Astrocyte (in vitro differentiated cells and primary cell): ENCODE measurements around the gene FTSJ1. TPM values are rescaled to one million over a fixed set of nuclear protein-coding genes. Genes with fewer than 3 reads are reported as not detected.
"Not testable (repeated sequence)": the region's sequence is repeated elsewhere in the genome, so short reads cannot be mapped to it uniquely, and the experiment has no call there.

Experiments
- DNase-seq: peaks from one replicate; pipeline ENCODE4 v3.0.0-alpha.2; 2010; ENCODE audit warnings: low read depth
- FAIRE-seq: peaks from 2 replicates; lab custom pipeline; 2011; peaks lifted over from hg19 to GRCh38; lab: Jason Lieb, UNC
- H2AFZ ChIP-seq: 2 replicates; pipeline ENCODE4 v1.6.0; 2012; ENCODE audit warnings: low read depth, low read length, inconsistent platforms
- H3K27ac ChIP-seq: 2 replicates; pipeline ENCODE4 v1.5.1; 2011; ENCODE audit warnings: low read depth, low read length, inconsistent platforms
- H3K27me3 ChIP-seq: 2 replicates; pipeline ENCODE4 v1.6.0; 2011; ENCODE audit warnings: low read length, inconsistent platforms; ENCODE audit not compliant: insufficient read depth
- H3K36me3 ChIP-seq: 2 replicates; pipeline ENCODE4 v1.5.1; 2011; ENCODE audit warnings: low read length, inconsistent platforms; ENCODE audit not compliant: insufficient read depth
- H3K4me1 ChIP-seq: 2 replicates; pipeline ENCODE4 v1.5.1; 2011; ENCODE audit warnings: low read length, inconsistent platforms; ENCODE audit not compliant: insufficient read depth
- H3K4me2 ChIP-seq: 2 replicates; pipeline ENCODE4 v1.6.0; 2012; ENCODE audit warnings: low read length, inconsistent platforms
- H3K4me3 ChIP-seq: 2 replicates; pipeline ENCODE4 v1.5.1; 2011; ENCODE audit warnings: low read depth, mild to moderate bottlenecking, low read length, inconsistent platforms; ENCODE audit not compliant: insufficient read depth
- H3K79me2 ChIP-seq: 2 replicates; pipeline ENCODE4 v1.6.0; 2012; ENCODE audit warnings: mild to moderate bottlenecking, low read length, inconsistent platforms; ENCODE audit not compliant: insufficient read depth
- H3K9ac ChIP-seq: 2 replicates; pipeline ENCODE4 v1.6.0; 2012; ENCODE audit warnings: mild to moderate bottlenecking, low read length, inconsistent platforms
- H3K9me3 ChIP-seq: 2 replicates; pipeline ENCODE4 v1.5.1; 2012; ENCODE audit warnings: low read depth, mild to moderate bottlenecking, low read length, inconsistent platforms; ENCODE audit not compliant: insufficient read depth
- H4K20me1 ChIP-seq: 2 replicates; pipeline ENCODE4 v1.6.0; 2012; ENCODE audit warnings: low read length, inconsistent platforms; ENCODE audit not compliant: insufficient read depth
- H3K27ac Mint-ChIP-seq: one replicate; pipeline ENCODE4 v1.8.0; 2021; ENCODE audit warnings: mild to moderate bottlenecking, mixed read lengths; ENCODE audit not compliant: unreplicated experiment
- H3K27me3 Mint-ChIP-seq: one replicate; pipeline ENCODE4 v1.8.0; 2021; ENCODE audit warnings: low read depth, mixed read lengths; ENCODE audit not compliant: unreplicated experiment
- H3K36me3 Mint-ChIP-seq: one replicate; pipeline ENCODE4 v1.8.0; 2021; ENCODE audit warnings: low read depth, mixed read lengths; ENCODE audit not compliant: unreplicated experiment
- H3K4me1 Mint-ChIP-seq: one replicate; pipeline ENCODE4 v1.8.0; 2021; ENCODE audit warnings: low read depth, mixed read lengths; ENCODE audit not compliant: unreplicated experiment
- H3K4me3 Mint-ChIP-seq: one replicate; pipeline ENCODE4 v1.8.0; 2021; ENCODE audit warnings: mild to moderate bottlenecking, moderate library complexity, mixed read lengths; ENCODE audit not compliant: unreplicated experiment
- H3K9me3 Mint-ChIP-seq: one replicate; pipeline ENCODE4 v1.8.0; 2021; ENCODE audit warnings: mild to moderate bottlenecking, mixed read lengths; ENCODE audit not compliant: unreplicated experiment
- CTCF ChIP-seq: IDR thresholded peaks from 2 replicates; pipeline ENCODE4 v1.5.1; 2011; ENCODE audit warnings: low read depth, mild to moderate bottlenecking, inconsistent platforms, low read length, moderate library complexity; ENCODE audit not compliant: insufficient read depth
- EZH2 ChIP-seq: IDR thresholded peaks from 2 replicates; pipeline ENCODE4 v1.6.1; 2012; ENCODE audit warnings: mild to moderate bottlenecking, low read length, inconsistent platforms; ENCODE audit not compliant: insufficient read depth
- total RNA-seq: library from RNA; stranded (reverse); gene quantifications from 2 replicates; pipeline ENCODE4 v1.2.1, GENCODE V29; 2021

FTSJ1 gene
- total RNA-seq, 1 donor from 2014 or later: 64.4 TPM

GRCh38 chrX:48522291-48522690 is 46.3 kb downstream of the FTSJ1 start:
- H4K20me1 ChIP-seq: no peaks in the 10 kb centered on the region
- peaks cover 2% of the 10 kb centered on the region for H3K36me3 Mint-ChIP-seq
- H3K4me1 ChIP-seq: peaks cover 4% of the 10 kb centered on the region
- peak overlapping the region; percentile 66 for H3K27ac ChIP-seq
- H3K9ac ChIP-seq: peak overlapping the region; percentile 88
- peaks cover 10% of the 10 kb centered on the region for H3K79me2 ChIP-seq
- H3K4me3 ChIP-seq: peak overlapping the region; percentile 87
- no peaks in the 10 kb centered on the region for H3K27me3 Mint-ChIP-seq
- H3K4me1 Mint-ChIP-seq: no peaks in the 10 kb centered on the region
- H3K4me2 ChIP-seq: peak overlapping the region; percentile 95
- H3K27ac Mint-ChIP-seq: peak overlapping the region; percentile 58
- no peaks in the 10 kb centered on the region for H3K9me3 ChIP-seq
- FAIRE-seq (no peak), DNase-seq (no peak)
- H2AFZ ChIP-seq: peak overlapping the region; percentile 84
- TF ChIP-seq CTCF (no peak), EZH2 (no peak)
- H3K36me3 ChIP-seq: no peaks in the 10 kb centered on the region
- H3K27me3 ChIP-seq: no peaks in the 10 kb centered on the region
- H3K4me3 Mint-ChIP-seq: peak overlapping the region; percentile 87
- no peaks in the 10 kb centered on the region for H3K9me3 Mint-ChIP-seq

GRCh38 chrX:48523682-48524081 is 47.7 kb downstream of the FTSJ1 start:
- TF ChIP-seq CTCF: no peak
- no peak for TF ChIP-seq EZH2
- no peak overlapping the region for H3K27ac Mint-ChIP-seq
- no peak for DNase-seq
- peaks cover 11% of the 10 kb centered on the region for H3K36me3 Mint-ChIP-seq
- H3K36me3 ChIP-seq: peaks cover 6% of the 10 kb centered on the region
- FAIRE-seq: no peak
- no peak overlapping the region for H3K4me2 ChIP-seq
- H2AFZ ChIP-seq: no peak overlapping the region
- no peaks in the 10 kb centered on the region for H3K27me3 Mint-ChIP-seq
- H3K9me3 ChIP-seq: no peaks in the 10 kb centered on the region
- H3K4me3 ChIP-seq: no peak overlapping the region
- no peak overlapping the region for H3K4me3 Mint-ChIP-seq
- H3K79me2 ChIP-seq: peaks cover 10% of the 10 kb centered on the region
- H3K4me1 Mint-ChIP-seq: no peaks in the 10 kb centered on the region
- no peak overlapping the region for H3K9ac ChIP-seq
- no peaks in the 10 kb centered on the region for H4K20me1 ChIP-seq
- no peaks in the 10 kb centered on the region for H3K27me3 ChIP-seq
- H3K4me1 ChIP-seq: peaks cover 4% of the 10 kb centered on the region
- H3K27ac ChIP-seq: no peak overlapping the region
- H3K9me3 Mint-ChIP-seq: no peaks in the 10 kb centered on the region

- H3K4me3 ChIP-seq, H3K4me2 ChIP-seq, H3K27ac Mint-ChIP-seq, FAIRE-seq, H3K4me1 ChIP-seq, H3K27ac ChIP-seq, H3K4me3 Mint-ChIP-seq, H4K20me1 ChIP-seq, H3K27me3 Mint-ChIP-seq, H3K27me3 ChIP-seq, H3K36me3 ChIP-seq, H3K9me3 ChIP-seq, H3K9me3 Mint-ChIP-seq, H3K4me1 Mint-ChIP-seq, H3K9ac ChIP-seq, H2AFZ ChIP-seq: not testable (repeated sequence)
- peak; percentile 23 for DNase-seq
- peaks cover 13% of the 10 kb centered on the region for H3K36me3 Mint-ChIP-seq
- H3K79me2 ChIP-seq: peaks cover 10% of the 10 kb centered on the region
Observed at GRCh38 chrX:48525853-48526252, 49.9 kb downstream of the FTSJ1 start.
